Right hindlimb (tissue), 1 donor: ENCODE data around the gene ISLR.
"Not testable (repeated sequence)": the region's sequence is repeated elsewhere in the genome, so short reads cannot be mapped to it uniquely, and the experiment has no call there.

Source experiments
- DNase-seq: peaks from one replicate; pipeline ENCODE4 v3.0.0-alpha.2; 2018

ISLR gene

GRCh38 chr15:74138642-74139041, 34.9 kb upstream of the ISLR start:
- no peak for DNase-seq

- no peak for DNase-seq
These were observed 31.9 kb upstream of the ISLR start for GRCh38 chr15:74141591-74141990.

- DNase-seq = no peak
These were observed 29.2 kb upstream of the ISLR start for GRCh38 chr15:74144153-74144775.

- no peak for DNase-seq
These were observed 27.2 kb upstream of the ISLR start for GRCh38 chr15:74146277-74146800.

- DNase-seq = no peak
These were observed 26.5 kb upstream of the ISLR start for GRCh38 chr15:74147051-74147450.

- no peak for DNase-seq
These were observed 17.6 kb upstream of the ISLR start for GRCh38 chr15:74155766-74156417.

GRCh38 chr15:74156678-74157411, 16.7 kb upstream of the ISLR start:
- DNase-seq = peak; percentile 84

GRCh38 chr15:74157868-74158827, 15.4 kb upstream of the ISLR start:
- no peak for DNase-seq

- no peak for DNase-seq
These were observed 14.5 kb upstream of the ISLR start for GRCh38 chr15:74158855-74159650.

GRCh38 chr15:74159773-74160172, 13.7 kb upstream of the ISLR start:
- DNase-seq = no peak

GRCh38 chr15:74160390-74160789, 13.1 kb upstream of the ISLR start:
- DNase-seq = not testable (repeated sequence)

GRCh38 chr15:74162195-74162536, 11.3 kb upstream of the ISLR start:
- not testable (repeated sequence) for DNase-seq

- DNase-seq = no peak
These were observed 8.0 kb upstream of the ISLR start for GRCh38 chr15:74165461-74165860.

- no peak for DNase-seq
These were observed 5.6 kb upstream of the ISLR start for GRCh38 chr15:74167891-74168331.

GRCh38 chr15:74168711-74169126, 4.8 kb upstream of the ISLR start:
- peak; percentile 70 for DNase-seq

- DNase-seq = no peak
These were observed 3.3 kb upstream of the ISLR start for GRCh38 chr15:74170071-74170844.

GRCh38 chr15:74170875-74171578, 2.5 kb upstream of the ISLR start:
- DNase-seq = no peak

GRCh38 chr15:74171965-74172541, 1.5 kb upstream of the ISLR start:
- no peak for DNase-seq

- peak; percentile 88 for DNase-seq
These were observed 670 bp upstream of the ISLR start for GRCh38 chr15:74172701-74173379.
